ENCODE measurements around the gene TENM4. TPM values are rescaled to one million over a fixed set of nuclear protein-coding genes. Genes with fewer than 3 reads are reported as not detected.

TENM4 gene
- total RNA-seq, 1 experiment from 2014 or later = 9.9 TPM

DNA sequence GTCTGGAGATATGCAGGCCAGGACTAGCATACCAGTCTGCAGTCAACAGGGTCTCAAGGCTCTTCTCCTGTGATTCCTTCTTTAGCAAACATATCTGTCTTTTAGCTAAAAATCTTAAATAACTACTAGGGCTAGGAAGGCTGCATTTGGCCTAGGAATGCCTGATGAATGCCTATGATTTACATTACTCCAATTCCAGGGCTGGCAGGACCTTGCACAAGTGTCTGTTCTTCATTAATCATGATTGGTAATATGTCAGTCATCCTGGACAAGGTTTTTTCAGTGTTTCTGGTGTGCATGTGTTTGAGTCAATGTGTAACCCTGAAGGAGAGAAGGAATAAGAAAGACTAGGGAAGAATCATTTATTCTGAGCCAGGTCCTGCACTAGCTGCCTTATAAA is 585.7 kb downstream of the TENM4 start:
- no TSS peak for BruUV-seq (replicated peaks)
- no peak overlapping the region for H3K4me3 Mint-ChIP-seq (ENCODE audit: unreplicated experiment)
- ChIA-PET POLR2A (no interaction called here), CTCF (interaction anchor here (0.8 kb wide), 1 partner anchor 45 kb away, joined by 3 read pairs; no protein-coding TSS in a partner anchor)
- no peaks in the 10 kb centered on the region for H3K9me3 Mint-ChIP-seq (ENCODE audit: unreplicated experiment)
- no peaks in the 10 kb centered on the region for H3K36me3 Mint-ChIP-seq (ENCODE audit: insufficient read depth, unreplicated experiment)
- no peak for TF ChIP-seq CTCF (IDR thresholded peaks at IDR 0.05; ENCODE audit: unreplicated experiment)
- DNase-seq (ENCODE audit: unreplicated experiment) = no peak
- no peaks in the 10 kb centered on the region for H3K27me3 Mint-ChIP-seq (ENCODE audit: insufficient read depth, unreplicated experiment)
- H3K27ac Mint-ChIP-seq (ENCODE audit: low read depth, unreplicated experiment) = no peak overlapping the region
- no peaks in the 10 kb centered on the region for H3K4me1 Mint-ChIP-seq (ENCODE audit: insufficient read depth, unreplicated experiment)
- intact Hi-C loops (cut with micrococcal nuclease) = no loop called here

DNA sequence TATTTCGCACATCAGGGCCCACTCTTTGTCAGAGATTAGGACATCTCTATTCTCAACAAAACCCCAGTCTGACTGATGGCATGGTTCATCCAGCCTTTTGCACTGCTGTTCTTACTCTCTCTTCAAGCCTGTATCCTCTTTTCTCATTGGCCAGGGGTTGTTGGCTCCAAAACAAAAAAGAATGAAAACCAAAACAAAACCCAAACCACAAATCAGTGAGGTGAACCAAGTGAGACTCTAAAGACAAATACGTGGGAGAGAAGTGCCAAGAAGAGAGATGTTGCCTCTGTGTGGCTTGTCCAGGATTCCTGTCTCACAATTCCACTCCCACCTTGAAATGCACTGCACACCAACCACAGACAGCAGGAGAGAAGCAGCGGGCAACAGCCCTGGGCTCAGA is 587.3 kb downstream of the TENM4 start:
- DNase-seq (ENCODE audit: unreplicated experiment) = no peak
- no peaks in the 10 kb centered on the region for H3K27me3 Mint-ChIP-seq (ENCODE audit: insufficient read depth, unreplicated experiment)
- no peak overlapping the region for H3K27ac Mint-ChIP-seq (ENCODE audit: low read depth, unreplicated experiment)
- intact Hi-C loops (cut with micrococcal nuclease) = no loop called here
- no peaks in the 10 kb centered on the region for H3K4me1 Mint-ChIP-seq (ENCODE audit: insufficient read depth, unreplicated experiment)
- H3K36me3 Mint-ChIP-seq (ENCODE audit: insufficient read depth, unreplicated experiment) = peaks cover 4% of the 10 kb centered on the region
- TF ChIP-seq CTCF (IDR thresholded peaks at IDR 0.05; ENCODE audit: unreplicated experiment) = no peak
- CTCF ChIA-PET = no interaction called here
- no TSS peak for BruUV-seq (replicated peaks)
- H3K9me3 Mint-ChIP-seq (ENCODE audit: unreplicated experiment) = no peaks in the 10 kb centered on the region
- POLR2A ChIA-PET = interaction anchor here (0.6 kb wide), 1 partner anchor 14 kb away, joined by 3 read pairs; no protein-coding TSS in a partner anchor
- H3K4me3 Mint-ChIP-seq (ENCODE audit: unreplicated experiment) = no peak overlapping the region

GRCh38 chr11:78851878-78852586 is 588.8 kb downstream of the TENM4 start:
- Mint-ChIP-seq H3K4me1 (ENCODE audit: insufficient read depth, unreplicated experiment) (no peaks in the 10 kb centered on the region), H3K27me3 (ENCODE audit: insufficient read depth, unreplicated experiment) (no peaks in the 10 kb centered on the region), H3K9me3 (ENCODE audit: unreplicated experiment) (no peaks in the 10 kb centered on the region), H3K4me3 (ENCODE audit: unreplicated experiment) (no peak overlapping the region), H3K36me3 (ENCODE audit: insufficient read depth, unreplicated experiment) (peaks cover 4% of the 10 kb centered on the region), H3K27ac (ENCODE audit: low read depth, unreplicated experiment) (no peak overlapping the region)
- intact Hi-C loops (cut with micrococcal nuclease) = no loop called here
- no peak for DNase-seq (ENCODE audit: unreplicated experiment)
- ChIA-PET POLR2A (interaction anchor here (0.6 kb wide), 1 partner anchor 657 kb away, joined by 3 read pairs; no protein-coding TSS in a partner anchor), CTCF (interaction anchor here (0.5 to 1.5 kb wide), 2 partner anchors 11 to 624 kb away, joined by 3 to 4 read pairs; no protein-coding TSS in a partner anchor)
- BruUV-seq (replicated peaks) = no TSS peak
- no peak for TF ChIP-seq CTCF (IDR thresholded peaks at IDR 0.05; ENCODE audit: unreplicated experiment)

DNA sequence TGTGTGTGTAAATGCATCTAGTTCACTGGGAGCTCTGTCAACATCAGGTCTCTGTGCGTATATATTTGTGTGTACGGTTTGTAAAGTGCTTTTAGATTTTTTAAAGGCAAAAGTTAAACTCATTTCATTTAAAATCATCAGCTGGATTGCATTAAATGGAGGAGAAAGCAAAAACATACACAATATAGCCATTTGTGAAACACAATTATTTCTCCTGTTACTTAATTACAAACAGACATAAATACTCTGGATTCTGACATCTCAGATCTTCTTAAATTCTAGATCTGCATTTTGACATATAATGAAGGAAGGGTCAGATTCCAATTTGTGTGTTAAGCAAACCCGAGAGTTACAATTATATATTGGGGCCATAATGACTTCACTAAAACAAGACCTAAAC is 590.8 kb downstream of the TENM4 start:
- no TSS peak for BruUV-seq (replicated peaks)
- Mint-ChIP-seq H3K36me3 (ENCODE audit: insufficient read depth, unreplicated experiment) (peaks cover 4% of the 10 kb centered on the region), H3K4me3 (ENCODE audit: unreplicated experiment) (no peak overlapping the region), H3K9me3 (ENCODE audit: unreplicated experiment) (no peaks in the 10 kb centered on the region), H3K27ac (ENCODE audit: low read depth, unreplicated experiment) (no peak overlapping the region), H3K4me1 (ENCODE audit: insufficient read depth, unreplicated experiment) (no peaks in the 10 kb centered on the region), H3K27me3 (ENCODE audit: insufficient read depth, unreplicated experiment) (no peaks in the 10 kb centered on the region)
- CTCF ChIA-PET = interaction anchor here (0.6 to 1.7 kb wide), 5 partner anchors 10 to 203 kb away, joined by 3 to 5 read pairs (median 4); no protein-coding TSS in a partner anchor
- TF ChIP-seq CTCF (IDR thresholded peaks at IDR 0.05; ENCODE audit: unreplicated experiment) = no peak
- DNase-seq (ENCODE audit: unreplicated experiment) = no peak
- intact Hi-C loops (cut with micrococcal nuclease) = no loop called here
- POLR2A ChIA-PET = interaction anchor here (0.7 kb wide), 1 partner anchor 179 kb away, joined by 3 read pairs; no protein-coding TSS in a partner anchor

Measured in MCF 10A (cell line).